Activated CD8-positive, alpha-beta memory T cell treated with anti-CD3 and anti-CD28 coated beads, Interleukin-2, amount 50 U/mL, for 48 hours (primary cell): ENCODE measurements around the gene TOP2A.

Experiments used
- DNase-seq: peaks from one replicate; pipeline ENCODE4 v3.0.0-alpha.2; 2020

Gene TOP2A

GRCh38 chr17:40451420-40451819, 33.7 kb upstream of the TOP2A start:
- DNase-seq = no peak

DNA sequence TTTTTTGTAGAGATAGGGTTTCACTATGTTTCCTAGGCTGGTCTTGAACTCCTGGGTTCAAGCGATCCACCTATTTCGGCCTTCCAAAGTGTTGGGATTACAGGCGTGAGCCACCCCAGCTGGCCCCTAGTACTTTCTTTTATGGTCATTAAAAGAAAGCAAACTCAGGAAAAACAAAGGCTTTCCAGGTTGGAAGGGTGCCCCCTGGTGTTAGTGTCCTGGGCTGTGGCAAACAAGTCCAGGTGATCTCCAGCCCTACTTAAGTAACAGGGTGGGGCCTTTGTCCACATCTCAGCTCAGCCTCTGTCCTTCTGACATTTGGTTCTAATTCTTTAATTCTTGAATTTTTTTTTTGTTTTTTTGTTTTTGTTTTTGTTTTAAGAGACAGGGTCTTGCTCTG, 32.5 kb upstream of the TOP2A start:
- no peak for DNase-seq

GRCh38 chr17:40448639-40449261, 31.1 kb upstream of the TOP2A start:
- no peak for DNase-seq

- no peak for DNase-seq
Measured at GRCh38 chr17:40448213-40448638, 30.5 kb upstream of the TOP2A start.

GRCh38 chr17:40447806-40448205, 30.1 kb upstream of the TOP2A start:
- DNase-seq = no peak

DNA sequence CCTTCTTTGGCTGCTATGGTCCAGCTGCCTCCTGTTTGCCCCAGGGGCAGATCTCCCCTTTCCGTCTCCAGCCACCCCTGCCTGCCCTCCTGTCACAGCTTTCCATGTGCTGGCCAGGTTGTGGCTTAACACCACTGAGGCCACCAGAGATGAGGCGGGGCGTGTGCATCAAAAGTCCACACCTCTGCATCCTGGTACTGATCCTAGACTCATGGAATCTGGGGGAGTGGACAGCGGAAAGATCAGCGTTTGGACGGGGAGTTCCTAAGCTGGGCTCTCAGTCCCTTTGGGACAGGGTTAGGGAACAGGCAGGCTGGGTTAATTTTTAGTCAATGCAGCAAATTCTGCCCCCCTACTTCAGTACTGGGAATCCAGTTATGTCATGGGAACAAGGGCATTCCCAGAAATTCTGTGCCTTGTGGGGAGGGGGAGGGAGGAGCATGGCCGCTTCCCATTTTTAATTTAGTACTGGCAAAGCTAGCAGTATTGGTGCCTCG, 29.5 kb upstream of the TOP2A start:
- DNase-seq = no peak

- no peak for DNase-seq
Measured at GRCh38 chr17:40445751-40446468, 28.2 kb upstream of the TOP2A start.

DNA sequence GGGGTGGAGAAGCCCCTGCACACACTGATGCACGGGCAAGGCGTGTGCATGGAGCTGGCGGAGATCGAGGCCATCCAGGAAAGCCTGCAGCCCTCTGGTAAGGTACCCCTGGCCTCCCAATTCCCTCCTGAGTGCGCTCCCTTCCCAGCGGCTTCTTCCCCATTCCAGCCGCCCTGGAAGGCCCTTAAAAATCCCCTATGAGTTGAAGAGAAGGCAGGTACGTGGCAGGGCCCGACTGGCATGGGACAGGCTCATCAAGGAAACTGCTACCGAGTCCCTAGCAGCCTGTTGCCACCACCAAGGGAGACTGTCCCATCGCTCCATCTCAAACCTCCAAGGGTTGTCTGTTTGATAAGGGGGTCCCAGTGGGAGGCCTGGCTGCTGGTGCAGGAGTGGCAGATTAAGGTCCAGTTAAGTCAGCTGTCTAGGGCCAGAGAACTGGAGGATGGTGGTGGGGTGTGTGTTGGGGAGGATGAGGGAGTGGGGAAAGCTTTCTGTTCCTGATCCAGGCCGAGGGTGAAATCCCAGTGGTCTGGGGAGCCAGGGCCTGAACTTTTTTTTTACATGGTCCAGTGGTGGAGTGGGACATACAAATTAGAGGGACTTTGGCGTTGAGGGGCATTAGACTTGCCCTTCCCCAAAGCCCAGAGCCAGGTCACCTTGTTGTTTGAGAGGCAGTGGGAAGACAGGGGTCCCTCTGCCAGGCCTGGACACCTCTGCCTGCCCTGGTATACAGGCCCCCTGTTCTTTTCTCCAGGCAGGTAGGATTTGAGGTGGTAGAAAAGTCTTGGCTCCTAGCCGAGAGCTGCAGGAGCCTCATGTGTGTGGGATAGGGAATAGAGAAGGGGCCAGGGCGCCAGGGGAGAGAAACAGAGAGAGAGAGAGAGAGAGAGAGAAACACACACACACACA, 26.5 kb upstream of the TOP2A start:
- DNase-seq = no peak

GRCh38 chr17:40443196-40443987, 25.7 kb upstream of the TOP2A start, which contains the start of gene IGFBP4:
TSS of gene IGFBP4 (plus strand) at chr17:40443450. CDS start at chr17:40443736, 286 bp downstream.
- peak; percentile 88 for DNase-seq

DNA sequence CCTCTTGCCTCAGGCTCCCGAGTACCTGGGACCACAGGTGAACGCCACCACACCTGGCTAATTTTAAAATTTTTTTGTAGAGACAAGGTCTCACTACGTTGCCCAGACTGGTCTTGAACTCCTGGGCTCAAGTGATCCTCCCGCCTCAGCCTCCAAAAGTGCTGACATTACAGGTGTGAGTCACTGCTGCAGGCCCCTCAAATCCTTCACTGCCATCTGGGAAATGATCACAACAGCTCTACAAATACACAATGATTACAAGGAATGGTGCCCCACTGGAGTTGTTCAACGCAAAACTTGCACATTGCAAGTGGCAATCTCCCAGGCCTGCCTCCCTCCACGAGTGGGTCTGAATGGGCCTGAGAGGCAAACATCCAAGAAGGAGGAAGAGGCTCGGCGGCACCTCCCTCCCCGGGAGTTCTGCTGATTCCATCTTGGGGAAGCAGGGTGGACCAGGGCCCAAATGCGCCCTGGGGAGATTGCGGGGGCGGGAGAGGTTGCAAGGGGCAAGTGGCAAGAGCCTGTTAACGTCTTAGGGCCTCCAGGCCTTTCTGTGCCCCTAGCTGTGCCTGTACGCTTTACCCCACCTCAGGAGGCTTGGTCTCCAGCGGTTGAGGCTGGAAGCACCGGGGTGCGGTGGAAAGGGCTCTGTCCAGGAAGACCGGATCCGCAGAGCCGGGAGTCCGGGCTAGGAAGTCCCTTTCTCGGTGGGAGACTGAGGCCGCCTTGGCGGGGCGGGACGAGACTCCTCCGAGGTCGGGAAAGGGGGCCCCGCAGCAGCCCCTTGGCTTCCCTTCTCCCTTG, 24.9 kb upstream of the TOP2A start:
- DNase-seq = no peak

GRCh38 chr17:40440166-40440565, 22.5 kb upstream of the TOP2A start:
- no peak for DNase-seq

GRCh38 chr17:40437095-40437732, 19.5 kb upstream of the TOP2A start:
- DNase-seq = no peak

DNA sequence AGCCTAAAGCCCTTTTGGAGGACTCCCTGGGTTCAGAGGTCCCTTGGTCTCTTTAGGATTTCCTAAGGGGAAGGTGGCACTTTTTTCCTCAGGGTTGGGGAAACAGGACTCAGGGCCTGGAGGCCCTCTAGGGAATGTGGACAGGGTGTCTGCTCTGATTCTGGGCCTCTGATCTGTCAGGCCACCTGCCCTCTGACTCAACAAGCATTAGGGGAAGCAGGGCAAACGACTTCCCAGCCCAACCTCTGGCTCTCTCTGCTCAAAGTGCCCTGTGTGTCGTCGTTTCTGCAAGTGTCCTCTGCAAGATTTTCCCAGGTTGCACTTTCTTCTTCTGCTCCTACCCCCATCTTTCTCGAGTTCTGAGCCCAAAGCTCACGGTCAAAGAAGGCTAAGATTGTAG, 18.9 kb upstream of the TOP2A start:
- no peak for DNase-seq

DNA sequence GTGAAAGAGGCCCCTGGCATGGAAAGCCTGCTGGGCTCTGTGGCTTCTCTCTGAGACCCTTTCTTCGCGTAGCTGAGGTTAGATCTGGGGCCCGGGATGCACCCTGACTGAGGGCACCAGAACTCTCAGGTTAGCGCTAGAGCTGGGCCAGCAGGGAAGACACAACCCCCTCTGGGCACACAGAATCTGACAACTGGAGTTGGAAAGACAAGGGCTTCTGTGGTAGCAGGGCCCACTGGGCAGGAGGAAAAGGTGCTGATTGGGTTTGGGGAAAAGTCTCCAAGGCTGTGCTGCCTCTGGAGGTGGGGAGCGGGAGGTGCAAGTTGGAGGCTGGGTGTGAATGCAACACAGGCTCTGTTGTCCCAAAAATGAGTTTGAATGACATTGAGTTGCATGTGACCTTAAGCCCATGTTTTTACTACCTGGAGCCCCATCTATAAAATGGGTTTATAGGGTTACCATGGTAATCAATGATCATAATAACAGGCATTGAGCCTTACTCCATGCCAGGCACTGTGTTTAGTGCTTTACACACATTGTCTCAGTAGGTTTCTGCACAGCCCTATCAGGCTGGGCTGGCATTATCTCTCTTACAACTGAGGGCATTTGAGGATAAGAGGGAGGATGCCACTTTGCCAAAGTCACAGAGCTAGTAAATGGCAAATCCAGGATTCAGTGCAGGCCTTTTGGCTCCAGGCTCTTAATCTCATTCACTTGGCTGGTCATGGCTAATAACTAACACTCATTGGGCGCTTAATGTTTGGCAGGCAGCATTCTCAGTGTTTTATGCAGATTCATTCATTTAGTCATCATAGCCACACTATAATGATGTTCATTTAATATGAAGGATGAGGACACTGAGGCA, 16.1 kb upstream of the TOP2A start:
- DNase-seq = no peak

- DNase-seq = peak; percentile 47
Measured at GRCh38 chr17:40432864-40433528, 15.3 kb upstream of the TOP2A start.

DNA sequence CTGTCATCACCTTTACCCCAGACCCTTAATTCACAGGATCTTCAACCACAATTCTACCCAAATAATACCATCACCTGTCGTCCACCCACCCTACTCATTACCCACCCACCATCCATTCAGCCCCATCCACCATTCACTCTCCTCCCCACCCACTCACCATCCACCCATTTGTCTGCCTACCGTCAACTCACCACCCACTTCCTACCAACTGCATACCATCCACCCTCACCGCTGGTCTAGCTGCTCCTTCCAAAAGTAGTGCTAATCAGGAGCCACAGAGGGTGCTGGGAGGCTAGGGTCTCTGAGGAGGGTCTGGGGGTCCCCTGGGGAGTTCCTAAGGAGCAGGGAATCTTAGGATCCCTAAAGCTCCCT, 13.5 kb upstream of the TOP2A start:
- DNase-seq = peak; percentile 43

GRCh38 chr17:40430272-40431230, 12.9 kb upstream of the TOP2A start:
- DNase-seq = peak; percentile 44

DNA sequence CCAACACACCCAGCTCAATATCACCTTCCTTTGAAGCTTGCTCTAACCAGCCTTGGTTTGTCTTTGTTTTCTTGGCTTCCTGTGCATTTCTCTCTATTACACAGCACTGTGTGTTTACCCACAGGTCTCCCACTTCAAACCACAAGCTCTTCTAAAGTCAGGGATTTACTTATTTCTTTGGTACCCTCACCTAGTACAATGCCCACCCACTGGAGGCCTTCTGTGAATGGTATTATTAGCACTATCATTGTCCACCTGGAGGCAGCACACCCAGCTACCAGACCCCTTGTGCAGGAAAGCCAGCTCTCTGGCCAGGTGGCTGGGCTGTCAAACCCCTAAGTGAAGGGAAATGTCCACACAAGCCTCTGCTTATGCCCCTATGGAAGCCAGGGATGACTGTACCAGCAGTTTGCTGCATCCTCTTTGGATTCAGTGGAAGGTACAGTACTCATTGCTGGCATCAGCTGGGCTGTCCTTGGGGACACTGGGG, 9.4 kb upstream of the TOP2A start:
- DNase-seq = peak; percentile 58
